ENCODE measurements around the gene GRIK1.

DNA sequence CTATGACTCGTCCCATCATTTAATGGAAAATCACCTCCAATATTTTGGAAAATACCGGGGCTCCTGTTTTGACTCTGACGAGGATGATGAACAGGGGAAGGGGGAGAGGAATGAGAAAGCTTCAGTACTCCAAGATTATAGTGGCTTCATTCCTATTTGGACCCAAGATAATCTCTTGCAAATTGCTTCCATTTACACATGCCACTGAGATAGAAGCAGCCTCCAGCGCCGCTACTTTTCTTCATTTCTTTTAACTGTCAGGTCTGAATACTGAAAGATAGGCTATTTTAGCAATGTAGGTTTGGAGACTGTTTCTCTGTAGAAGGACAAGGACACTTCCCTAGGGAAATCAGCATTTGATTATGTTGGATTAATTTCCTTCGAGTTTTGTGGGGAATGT is 565 bp upstream of the GRIK1 start:
- TF ChIP-seq, protein P1, sequence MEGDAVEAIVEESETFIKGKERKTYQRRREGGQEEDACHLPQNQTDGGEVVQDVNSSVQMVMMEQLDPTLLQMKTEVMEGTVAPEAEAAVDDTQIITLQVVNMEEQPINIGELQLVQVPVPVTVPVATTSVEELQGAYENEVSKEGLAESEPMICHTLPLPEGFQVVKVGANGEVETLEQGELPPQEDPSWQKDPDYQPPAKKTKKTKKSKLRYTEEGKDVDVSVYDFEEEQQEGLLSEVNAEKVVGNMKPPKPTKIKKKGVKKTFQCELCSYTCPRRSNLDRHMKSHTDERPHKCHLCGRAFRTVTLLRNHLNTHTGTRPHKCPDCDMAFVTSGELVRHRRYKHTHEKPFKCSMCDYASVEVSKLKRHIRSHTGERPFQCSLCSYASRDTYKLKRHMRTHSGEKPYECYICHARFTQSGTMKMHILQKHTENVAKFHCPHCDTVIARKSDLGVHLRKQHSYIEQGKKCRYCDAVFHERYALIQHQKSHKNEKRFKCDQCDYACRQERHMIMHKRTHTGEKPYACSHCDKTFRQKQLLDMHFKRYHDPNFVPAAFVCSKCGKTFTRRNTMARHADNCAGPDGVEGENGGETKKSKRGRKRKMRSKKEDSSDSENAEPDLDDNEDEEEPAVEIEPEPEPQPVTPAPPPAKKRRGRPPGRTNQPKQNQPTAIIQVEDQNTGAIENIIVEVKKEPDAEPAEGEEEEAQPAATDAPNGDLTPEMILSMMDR (conservative IDR thresholded peaks at IDR 0.05; ENCODE audit: low read length): no peak
- no peak for TF ChIP-seq EZH2phosphoT487 (IDR thresholded peaks at IDR 0.05; ENCODE audit: borderline replicate concordance)

Data from Loucy (cell line).